ENCODE data around the gene LCN15. TPM values are rescaled to one million over a fixed set of nuclear protein-coding genes. Genes with fewer than 3 reads are reported as not detected.
"Not testable (repeated sequence)": the region's sequence is repeated elsewhere in the genome, so short reads cannot be mapped to it uniquely, and the experiment has no call there.

Gene LCN15
- polyA plus RNA-seq, 3 donors: 0.06 to 0.21 (median 0.15) TPM

- DNase-seq: no peak
Observed at GRCh38 chr9:136776947-136777346, 12.6 kb upstream of the LCN15 start.

- DNase-seq: no peak
Observed at GRCh38 chr9:136775191-136775590, 10.9 kb upstream of the LCN15 start.

GRCh38 chr9:136774416-136775045, 10.2 kb upstream of the LCN15 start:
- no peak for DNase-seq

GRCh38 chr9:136773386-136774044, 9.2 kb upstream of the LCN15 start:
- DNase-seq: no peak

GRCh38 chr9:136771907-136772415, 7.6 kb upstream of the LCN15 start:
- DNase-seq: no peak

- no peak for DNase-seq
Observed at GRCh38 chr9:136769710-136770191, 5.4 kb upstream of the LCN15 start.

GRCh38 chr9:136766410-136767120, 2.2 kb upstream of the LCN15 start:
- DNase-seq: not testable (repeated sequence)

GRCh38 chr9:136765745-136766409, 1.6 kb upstream of the LCN15 start:
- DNase-seq: not testable (repeated sequence)

- DNase-seq: no peak
Observed at GRCh38 chr9:136765041-136765440, 723 bp upstream of the LCN15 start.

GRCh38 chr9:136763649-136764035, 676 bp downstream of the LCN15 start:
- no peak for DNase-seq

GRCh38 chr9:136762915-136763648, 1.2 kb downstream of the LCN15 start:
- no peak for DNase-seq

- no peak for DNase-seq
Observed at GRCh38 chr9:136762221-136762691, 2.1 kb downstream of the LCN15 start.

GRCh38 chr9:136761545-136761981, 2.8 kb downstream of the LCN15 start:
- DNase-seq: no peak

- not testable (repeated sequence) for DNase-seq
Observed at GRCh38 chr9:136760834-136761544, 3.3 kb downstream of the LCN15 start.

GRCh38 chr9:136760424-136760823, 3.9 kb downstream of the LCN15 start:
- no peak for DNase-seq

GRCh38 chr9:136759436-136760325, 4.6 kb downstream of the LCN15 start:
- no peak for DNase-seq

- no peak for DNase-seq
Observed at GRCh38 chr9:136759001-136759400, 5.3 kb downstream of the LCN15 start.

- DNase-seq: no peak
Observed at GRCh38 chr9:136757751-136758140, 6.6 kb downstream of the LCN15 start.

GRCh38 chr9:136757328-136757727, 7.0 kb downstream of the LCN15 start:
- DNase-seq: no peak

GRCh38 chr9:136756836-136757235, 7.5 kb downstream of the LCN15 start:
- no peak for DNase-seq

Measured in renal pelvis (tissue), 4 donors.